Ovary (tissue), 9 donors: ENCODE data around the gene CHRND. TPM values are rescaled to one million over a fixed set of nuclear protein-coding genes. Genes with fewer than 3 reads are reported as not detected.

Experiments used
- DNase-seq, 5 donors: peaks; one replicate each; pipeline ENCODE4 v3.0.0-alpha.2; 2019 to 2020
- H3K27ac ChIP-seq, 2 donors: fragments of 200-600 bp; one replicate each; pipeline versions ENCODE4 v1.5.1 to v1.8.0; 2019 to 2022
- H3K27me3 ChIP-seq: fragments of 200-600 bp; one replicate; pipeline ENCODE4 v1.8.0; 2022
- H3K36me3 ChIP-seq: fragments of 200-600 bp; sonication (generic); one replicate; pipeline ENCODE4 v1.5.1; 2019
- H3K4me1 ChIP-seq: one replicate; pipeline ENCODE4 v1.8.1; 2013; ENCODE audit warnings: mild to moderate bottlenecking, moderate library complexity; ENCODE audit not compliant: insufficient read depth
- H3K4me3 ChIP-seq: fragments of 200-600 bp; sonication (generic); one replicate; pipeline ENCODE4 v1.5.1; 2017
- H3K9me3 ChIP-seq, 2 donors: fragments of 200-600 bp in 1 of 2; sonication (generic) in 1 of 2; one replicate each; pipeline versions ENCODE4 v1.5.1 to v1.8.1; 2013 to 2019; ENCODE audit warnings: mild to moderate bottlenecking in 1 of 2, moderate library complexity in 1 of 2
- EP300 ChIP-seq: sonication (generic); formaldehyde crosslinking; IDR thresholded peaks from one replicate; pipeline ENCODE4 v1.6.1; 2017; ENCODE audit warnings: antibody characterized with exemption
- POLR2A ChIP-seq: fragments of 450-650 bp; IDR thresholded peaks from one replicate; pipeline ENCODE4 v1.6.1; 2017; ENCODE audit warnings: antibody characterized with exemption, mild to moderate bottlenecking, moderate library complexity
- WGBS, 3 donors: extraction: QIAGEN DNeasy Blood & Tissue Kit in 1 of 3; methylation state at CpG; one replicate each; pipeline versions ENCODE4 v1.1.5 to v1.1.7; 2013 to 2017; 5-methylcytosine and 5-hydroxymethylcytosine counted together
- intact Hi-C, 4 donors: fragments of 100-400 bp; cut with DNase I; formaldehyde crosslinking; loops; one replicate each; pipeline versions ENCODE4 v1.11.0 to v1.15.1; 2022 to 2023
- polyA plus RNA-seq, 2 donors: library from polyadenylated mRNA; stranded (reverse); fragments of 200-250 nt in 1 of 2; fragments of 350-450 nt in 1 of 2; fragmentation: Illumina TruSeq in 1 of 2; extraction: RNeasy Lipid Tissue Mini Kit (QIAGEN cat#74804) in 1 of 2; gene quantifications; one replicate each; pipeline ENCODE4 v1.2.3, GENCODE V29; 2013 to 2014
- total RNA-seq, 7 donors: library from RNA; depleted of rRNA in 2 of 7; stranded (reverse); fragments of >200 nt in 2 of 7; fragmentation: NEBNext Ultra II Directional in 3 of 7; extraction: Animal tissue kit (Norgen Biotek cat#: 25700) in 3 of 7; gene quantifications; one replicate each; pipeline versions ENCODE4 v1.1.0 to v1.2.4, GENCODE V29; 2016 to 2023
- TF ChIP-seq, protein P1 (sequence below), 3 donors: fragments of 450-650 bp in 2 of 3; fragments of 200-600 bp in 1 of 3; IDR thresholded peaks; one replicate each; pipeline versions ENCODE4 v1.5.1 to v1.8.0; 2016 to 2022; ENCODE audit warnings: antibody characterized with exemption in 3 of 3, mild to moderate bottlenecking in 1 of 3
- donor health status: DM: no; HTN: no; CAD: no; lungs with moderate emphysema.
- donor health status: DM: no; HTN: no; CAD: no.
- donor health status: Bipolar disorder and iron deficiency.
- donor health status: DM: yes; HTN: yes; CAD: no.
- donor health status: DM: no; HTN: no; CAD: no.
- donor health status: DM: yes; HTN: yes; CAD: no.

Gene CHRND
- total and polyA plus RNA-seq, 9 donors: 0.28 to 0.40 TPM; not detected in 7

- peak in 4 of 5 donors; percentile 38 to 67 (median 55) for DNase-seq
- WGBS, 3 donors: 71 to 79% (median 72%) methylated on average over 4 of the region's 4 CpGs
- no peak overlapping the region for H3K27ac ChIP-seq
- no peak overlapping the region for H3K4me3 ChIP-seq
- no peaks in the 10 kb centered on the region for H3K36me3 ChIP-seq
- intact Hi-C loops: no loop called here
- peaks cover 8% of the 10 kb centered on the region for H3K4me1 ChIP-seq
- TF ChIP-seq EP300: no peak
- TF ChIP-seq POLR2A: no peak
- TF ChIP-seq, protein P1, sequence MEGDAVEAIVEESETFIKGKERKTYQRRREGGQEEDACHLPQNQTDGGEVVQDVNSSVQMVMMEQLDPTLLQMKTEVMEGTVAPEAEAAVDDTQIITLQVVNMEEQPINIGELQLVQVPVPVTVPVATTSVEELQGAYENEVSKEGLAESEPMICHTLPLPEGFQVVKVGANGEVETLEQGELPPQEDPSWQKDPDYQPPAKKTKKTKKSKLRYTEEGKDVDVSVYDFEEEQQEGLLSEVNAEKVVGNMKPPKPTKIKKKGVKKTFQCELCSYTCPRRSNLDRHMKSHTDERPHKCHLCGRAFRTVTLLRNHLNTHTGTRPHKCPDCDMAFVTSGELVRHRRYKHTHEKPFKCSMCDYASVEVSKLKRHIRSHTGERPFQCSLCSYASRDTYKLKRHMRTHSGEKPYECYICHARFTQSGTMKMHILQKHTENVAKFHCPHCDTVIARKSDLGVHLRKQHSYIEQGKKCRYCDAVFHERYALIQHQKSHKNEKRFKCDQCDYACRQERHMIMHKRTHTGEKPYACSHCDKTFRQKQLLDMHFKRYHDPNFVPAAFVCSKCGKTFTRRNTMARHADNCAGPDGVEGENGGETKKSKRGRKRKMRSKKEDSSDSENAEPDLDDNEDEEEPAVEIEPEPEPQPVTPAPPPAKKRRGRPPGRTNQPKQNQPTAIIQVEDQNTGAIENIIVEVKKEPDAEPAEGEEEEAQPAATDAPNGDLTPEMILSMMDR (IDR thresholded peaks at IDR 0.05): no peak
- H3K27me3 ChIP-seq: no peaks in the 10 kb centered on the region
- no peaks in the 10 kb centered on the region for H3K9me3 ChIP-seq
Observed at GRCh38 chr2:232506709-232507108, 19.3 kb upstream of the CHRND start.

- no peaks in the 10 kb centered on the region for H3K36me3 ChIP-seq
- intact Hi-C loops: no loop called here
Observed at GRCh38 chr2:232508251-232508650, 17.7 kb upstream of the CHRND start.

DNA sequence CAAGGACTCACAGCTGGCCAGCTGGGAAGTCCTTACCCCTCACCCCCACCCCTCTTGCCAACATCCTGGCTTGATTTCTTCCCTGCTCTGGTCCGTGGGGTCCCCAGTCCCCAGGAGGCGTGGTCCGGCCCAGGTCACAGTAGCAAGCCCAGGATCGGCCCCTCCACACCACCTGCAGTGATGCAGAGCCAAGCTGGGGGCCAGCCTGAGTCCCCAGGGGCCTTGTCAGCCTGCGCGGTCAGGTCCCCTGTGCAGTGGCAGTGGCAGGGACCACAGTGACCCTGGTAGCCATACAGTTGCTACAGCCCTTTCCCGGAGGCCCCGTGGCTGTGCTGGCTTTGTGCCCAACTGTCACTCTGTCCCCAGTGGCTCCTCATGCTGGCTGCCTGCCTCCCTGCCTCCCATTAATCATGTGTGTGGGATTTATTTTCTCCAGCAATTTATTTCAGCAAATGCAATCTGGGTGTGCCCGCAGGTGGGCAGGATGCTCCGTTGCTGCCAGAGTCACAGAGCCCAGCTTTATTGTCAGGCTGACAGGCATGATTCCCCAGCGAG is 14.5 kb upstream of the CHRND start:
- Histone ChIP-seq H3K4me3 (no peak overlapping the region), H3K4me1 (no peaks in the 10 kb centered on the region), H3K27ac (no peak overlapping the region), H3K9me3 (no peaks in the 10 kb centered on the region), H3K36me3 (no peaks in the 10 kb centered on the region), H3K27me3 (no peaks in the 10 kb centered on the region)
- TF ChIP-seq POLR2A: no peak
- no peak for TF ChIP-seq EP300
- TF ChIP-seq, protein P1 (IDR thresholded peaks at IDR 0.05): no peak
- DNase-seq: no peak
- 59 to 69% (median 67%) methylated on average over 7 to 11 of the region's 11 CpGs for WGBS, 3 donors
- intact Hi-C loops: no loop called here

More at GRCh38 chr2:232508251-232508650, 17.7 kb upstream of the CHRND start:
- no peak for DNase-seq
- H3K9me3 ChIP-seq: no peaks in the 10 kb centered on the region
- no peak overlapping the region for H3K4me3 ChIP-seq
- no peak overlapping the region for H3K27ac ChIP-seq
- peaks cover 2% of the 10 kb centered on the region for H3K4me1 ChIP-seq
- TF ChIP-seq POLR2A (no peak), EP300 (no peak)
- TF ChIP-seq, protein P1 (IDR thresholded peaks at IDR 0.05): no peak
- no peaks in the 10 kb centered on the region for H3K27me3 ChIP-seq
- WGBS, 3 donors: 83 to 89% (median 86%) methylated on average over 7 of the region's 7 CpGs

GRCh38 chr2:232512602-232513001 is 13.4 kb upstream of the CHRND start:
- no peak overlapping the region for H3K27ac ChIP-seq
- H3K4me1 ChIP-seq: no peaks in the 10 kb centered on the region
- DNase-seq: no peak
- TF ChIP-seq EP300 (no peak), POLR2A (no peak)
- TF ChIP-seq, protein P1 (IDR thresholded peaks at IDR 0.05): no peak
- H3K4me3 ChIP-seq: no peak overlapping the region
- no peaks in the 10 kb centered on the region for H3K9me3 ChIP-seq
- intact Hi-C loops: no loop called here
- no peaks in the 10 kb centered on the region for H3K27me3 ChIP-seq
- WGBS, 3 donors: 61 to 63% (median 62%) methylated on average over 10 of the region's 10 CpGs
- H3K36me3 ChIP-seq: no peaks in the 10 kb centered on the region
